GM23248 (cell line): ENCODE results near the gene EXOC1. TPM values are rescaled to one million over a fixed set of nuclear protein-coding genes. Genes with fewer than 3 reads are reported as not detected.

Experiments used
- DNase-seq: peaks from one replicate; pipeline ENCODE4 v3.0.0-alpha.2; 2015
- H2AFZ ChIP-seq: fragments of 200-600 bp; sonication (generic); 2 replicates; pipeline ENCODE4 v1.6.1; 2016; ENCODE audit warnings: antibody characterized with exemption
- H3F3A ChIP-seq: fragments of 200-600 bp; sonication (generic); 2 replicates; pipeline ENCODE4 v1.6.1; 2016; ENCODE audit warnings: mild to moderate bottlenecking, antibody characterized with exemption, mixed run types; ENCODE audit not compliant: insufficient read depth
- H3K27ac ChIP-seq: fragments of 200-600 bp; sonication (generic); 2 replicates; pipeline ENCODE4 v1.5.1; 2016; ENCODE audit warnings: mild to moderate bottlenecking
- H3K27me3 ChIP-seq: fragments of 200-600 bp; sonication (generic); replicated peaks from 2 replicates; pipeline ENCODE4 v1.6.1; 2016; ENCODE audit warnings: mild to moderate bottlenecking; ENCODE audit not compliant: insufficient read depth
- H3K36me3 ChIP-seq: fragments of 200-600 bp; sonication (generic); 2 replicates; pipeline ENCODE4 v1.6.1; 2016; ENCODE audit warnings: low read depth, mild to moderate bottlenecking
- H3K4me1 ChIP-seq: fragments of 200-600 bp; sonication (generic); 2 replicates; pipeline ENCODE4 v1.6.1; 2016; ENCODE audit warnings: mild to moderate bottlenecking; ENCODE audit not compliant: insufficient read depth
- H3K4me2 ChIP-seq: fragments of 200-600 bp; sonication (generic); one replicate; pipeline ENCODE4 v1.6.1; 2016; ENCODE audit warnings: mild to moderate bottlenecking; ENCODE audit not compliant: unreplicated experiment
- H3K4me3 ChIP-seq: fragments of 200-600 bp; sonication (generic); 2 replicates; pipeline ENCODE4 v1.5.1; 2016; ENCODE audit warnings: mild to moderate bottlenecking
- H3K79me2 ChIP-seq: fragments of 200-600 bp; sonication (generic); 2 replicates; pipeline ENCODE4 v1.6.1; 2016; ENCODE audit warnings: mild to moderate bottlenecking; ENCODE audit not compliant: insufficient read depth
- H3K9ac ChIP-seq: fragments of 200-600 bp; sonication (generic); 2 replicates; pipeline ENCODE4 v1.6.1; 2016; ENCODE audit warnings: mild to moderate bottlenecking
- H3K9me2 ChIP-seq: fragments of 200-600 bp; sonication (generic); 2 replicates; pipeline ENCODE4 v1.6.1; 2016; ENCODE audit warnings: mixed run types, mild to moderate bottlenecking, moderate library complexity; ENCODE audit not compliant: insufficient read depth
- H3K9me3 ChIP-seq: fragments of 200-600 bp; sonication (generic); one replicate; pipeline ENCODE4 v1.6.1; 2017; ENCODE audit warnings: low read depth
- H4K20me1 ChIP-seq: fragments of 200-600 bp; sonication (generic); 2 replicates; pipeline ENCODE4 v1.6.0; 2016; ENCODE audit not compliant: insufficient read depth
- EZH2 ChIP-seq: fragments of 200-600 bp; sonication (generic); IDR thresholded peaks from 2 replicates; pipeline ENCODE4 v1.6.1; 2018; ENCODE audit warnings: antibody characterized with exemption, mild to moderate bottlenecking; ENCODE audit not compliant: insufficient read depth, poor library complexity, severe bottlenecking
- EZH2phosphoT487 ChIP-seq: fragments of 200-600 bp; sonication (generic); IDR thresholded peaks from 2 replicates; pipeline ENCODE4 v1.6.1; 2018; ENCODE audit warnings: antibody characterized with exemption, moderate library complexity, mild to moderate bottlenecking, low read depth; ENCODE audit not compliant: insufficient read depth
- WGBS, 2 experiments: methylation state at CpG; one replicate each; pipeline ENCODE4 v1.1.6; 2015 to 2017; ENCODE audit warnings: low lambda C conversion rate in 2 of 2, low coverage in 1 of 2; ENCODE audit errors: missing lambda C conversion rate in 2 of 2; 5-methylcytosine and 5-hydroxymethylcytosine counted together
- in situ Hi-C: fragments of 300-500 bp; cut with MboI; formaldehyde crosslinking; loops from 2 replicates; pipeline ENCODE4 v1.15.0; 2020
- polyA plus RNA-seq: library from polyadenylated mRNA; unstranded; fragments of >200 nt; fragmentation: Nextera tagmentation; extraction: Ambion mirVana; gene quantifications from 2 replicates; pipeline ENCODE4 v1.2.1, GENCODE V29; 2016
- total RNA-seq: library from RNA; depleted of rRNA; stranded (reverse); fragments of >200 nt; shearing (Covaris generic); gene quantifications from 2 replicates; pipeline ENCODE4 v1.2.3, GENCODE V29; 2014

Gene EXOC1
- total and polyA plus RNA-seq, 2 experiments from 2014 or later: 35.5 to 44.7 TPM

GRCh38 chr4:55826986-55827385, 26.5 kb upstream of the EXOC1 start:
- Histone ChIP-seq H3K4me3 (no peak overlapping the region), H3K4me2 (no peak overlapping the region), H3K36me3 (no peaks in the 10 kb centered on the region), H3K27ac (no peak overlapping the region), H3K27me3 (peaks cover 9% of the 10 kb centered on the region), H3K9ac (no peak overlapping the region), H3K79me2 (no peaks in the 10 kb centered on the region), H2AFZ (no peak overlapping the region), H4K20me1 (no peaks in the 10 kb centered on the region), H3K4me1 (no peaks in the 10 kb centered on the region), H3K9me3 (no peaks in the 10 kb centered on the region), H3F3A (no peaks in the 10 kb centered on the region), H3K9me2 (no peaks in the 10 kb centered on the region)
- TF ChIP-seq EZH2 (no peak), EZH2phosphoT487 (no peak)
- no peak for DNase-seq
- in situ Hi-C loops: no loop called here

GRCh38 chr4:55827582-55827981, 25.9 kb upstream of the EXOC1 start:
- Histone ChIP-seq H3K9me2 (no peaks in the 10 kb centered on the region), H3K4me3 (no peak overlapping the region), H3K27ac (no peak overlapping the region), H3K27me3 (peaks cover 9% of the 10 kb centered on the region), H4K20me1 (no peaks in the 10 kb centered on the region), H3F3A (no peaks in the 10 kb centered on the region), H3K4me1 (no peaks in the 10 kb centered on the region), H3K4me2 (no peak overlapping the region), H2AFZ (no peak overlapping the region), H3K9ac (no peak overlapping the region), H3K79me2 (no peaks in the 10 kb centered on the region), H3K36me3 (no peaks in the 10 kb centered on the region), H3K9me3 (no peaks in the 10 kb centered on the region)
- TF ChIP-seq EZH2phosphoT487: no peak
- no peak for TF ChIP-seq EZH2
- in situ Hi-C loops: no loop called here
- WGBS, 2 experiments: 57 to 64% methylated on average over 2 of the region's 2 CpGs
- no peak for DNase-seq

DNA sequence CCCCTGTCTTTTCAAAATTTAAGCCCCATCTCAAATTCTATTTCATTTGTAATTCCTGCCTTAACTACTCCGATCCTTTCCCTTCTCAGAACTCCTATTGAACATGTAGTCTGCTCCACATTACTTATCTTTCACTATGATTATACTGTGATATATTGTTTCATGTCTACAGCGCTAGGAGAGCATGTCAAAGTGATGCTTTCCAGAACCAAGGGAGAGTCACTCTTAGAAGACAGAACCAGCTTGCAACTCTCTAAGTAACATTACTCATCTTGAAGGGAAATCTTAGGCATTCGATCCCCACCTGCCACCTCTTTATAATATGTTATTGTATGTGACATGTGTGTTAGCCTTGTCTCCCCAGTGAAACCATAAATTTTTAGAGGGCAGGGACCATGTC, 23.4 kb upstream of the EXOC1 start:
- in situ Hi-C loops: no loop called here
- DNase-seq: no peak
- Histone ChIP-seq H3K4me3 (no peak overlapping the region), H3K27ac (no peak overlapping the region), H3K9ac (no peak overlapping the region), H2AFZ (no peak overlapping the region), H4K20me1 (no peaks in the 10 kb centered on the region), H3K9me2 (no peaks in the 10 kb centered on the region), H3K4me1 (no peaks in the 10 kb centered on the region), H3F3A (no peaks in the 10 kb centered on the region), H3K4me2 (no peak overlapping the region), H3K27me3 (peaks cover 9% of the 10 kb centered on the region), H3K36me3 (no peaks in the 10 kb centered on the region), H3K79me2 (no peaks in the 10 kb centered on the region), H3K9me3 (no peaks in the 10 kb centered on the region)
- TF ChIP-seq EZH2: no peak
- no peak for TF ChIP-seq EZH2phosphoT487
- 8 to 19% methylated on average over 3 of the region's 3 CpGs for WGBS, 2 experiments

DNA sequence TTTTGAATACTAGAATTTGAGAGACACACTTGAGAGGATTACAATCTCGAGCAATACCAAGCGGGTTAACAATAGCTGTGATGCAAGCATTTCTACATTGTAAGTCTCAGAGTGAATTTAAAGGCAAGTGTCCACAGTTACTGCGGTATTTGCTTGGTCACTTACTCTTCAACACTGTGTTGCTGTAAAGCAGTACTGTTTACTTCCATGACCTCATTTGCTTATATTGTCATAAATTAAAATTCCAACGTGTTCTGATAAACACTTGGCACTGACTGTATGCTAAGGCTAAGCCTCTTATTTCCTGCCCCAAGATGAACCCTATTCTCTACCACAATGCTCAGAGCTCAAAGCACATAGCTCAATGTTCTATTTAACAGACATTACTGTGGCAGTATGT, 22.7 kb upstream of the EXOC1 start:
- H3K36me3 ChIP-seq: no peaks in the 10 kb centered on the region
- no peak overlapping the region for H2AFZ ChIP-seq
- H3K9me2 ChIP-seq: no peaks in the 10 kb centered on the region
- WGBS, 2 experiments: 39 to 40% methylated on average over 4 of the region's 4 CpGs
- H3K4me1 ChIP-seq: no peaks in the 10 kb centered on the region
- TF ChIP-seq EZH2 (no peak), EZH2phosphoT487 (no peak)
- in situ Hi-C loops: no loop called here
- H3K9ac ChIP-seq: no peak overlapping the region
- no peaks in the 10 kb centered on the region for H3K9me3 ChIP-seq
- no peak overlapping the region for H3K4me2 ChIP-seq
- peaks cover 9% of the 10 kb centered on the region for H3K27me3 ChIP-seq
- no peaks in the 10 kb centered on the region for H3F3A ChIP-seq
- no peaks in the 10 kb centered on the region for H3K79me2 ChIP-seq
- H4K20me1 ChIP-seq: no peaks in the 10 kb centered on the region
- H3K27ac ChIP-seq: no peak overlapping the region
- no peak overlapping the region for H3K4me3 ChIP-seq
- no peak for DNase-seq

DNA sequence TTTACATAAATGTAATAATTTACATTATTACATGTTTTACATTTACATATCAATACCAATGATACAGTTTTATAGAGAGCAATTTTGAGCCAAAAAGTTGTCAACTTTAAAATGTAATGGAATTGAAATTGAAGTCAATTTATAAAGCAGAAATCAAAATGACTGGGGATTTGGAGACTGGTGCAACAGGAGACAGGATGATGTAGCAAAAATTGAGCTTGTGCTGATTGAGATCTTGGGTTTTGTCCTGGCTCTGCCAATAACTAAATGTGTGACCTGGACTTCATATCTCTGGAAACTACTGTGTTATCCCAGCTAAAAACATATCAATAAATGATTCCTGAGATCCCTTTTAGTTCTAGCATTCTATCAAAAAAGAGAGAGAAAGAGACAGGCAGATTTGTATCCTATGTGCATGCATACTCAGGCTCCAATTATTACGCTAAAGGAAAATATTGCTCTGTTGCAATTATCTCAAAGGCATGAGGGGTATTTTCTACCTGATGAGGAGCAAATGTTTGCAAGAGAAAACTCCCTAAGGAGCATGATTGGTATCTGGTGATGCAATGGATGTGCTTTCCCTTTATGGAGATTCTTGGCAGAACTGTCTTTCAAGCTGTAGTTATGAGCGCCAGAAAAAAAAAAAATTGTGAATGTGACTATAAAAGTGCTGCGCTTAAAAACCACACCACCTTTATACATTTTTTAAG, 19.2 kb upstream of the EXOC1 start:
- no peak for DNase-seq
- H3K9me3 ChIP-seq: no peaks in the 10 kb centered on the region
- H3K4me3 ChIP-seq: no peak overlapping the region
- no peaks in the 10 kb centered on the region for H3K36me3 ChIP-seq
- peaks cover 8% of the 10 kb centered on the region for H3K27me3 ChIP-seq
- H3K4me2 ChIP-seq: no peak overlapping the region
- 72 to 74% methylated on average over 3 of the region's 3 CpGs for WGBS, 2 experiments
- no peaks in the 10 kb centered on the region for H4K20me1 ChIP-seq
- no peak overlapping the region for H3K27ac ChIP-seq
- no peak overlapping the region for H3K9ac ChIP-seq
- no peaks in the 10 kb centered on the region for H3F3A ChIP-seq
- H3K9me2 ChIP-seq: no peaks in the 10 kb centered on the region
- TF ChIP-seq EZH2phosphoT487: no peak
- no peak for TF ChIP-seq EZH2
- no peaks in the 10 kb centered on the region for H3K79me2 ChIP-seq
- no peak overlapping the region for H2AFZ ChIP-seq
- no peaks in the 10 kb centered on the region for H3K4me1 ChIP-seq
- in situ Hi-C loops: no loop called here
